GM12865 (cell line): ENCODE data around the gene SLC4A9.

Experiments used
- DNase-seq: peaks from one replicate; pipeline ENCODE4 v3.0.0; 2010; ENCODE audit warnings: low read depth
- H3K4me3 ChIP-seq: 2 replicates; pipeline ENCODE4 v1.5.1; 2011; ENCODE audit warnings: mild to moderate bottlenecking, low read depth, low read length, control low read depth
- CTCF ChIP-seq: IDR thresholded peaks from 2 replicates; pipeline ENCODE4 v1.5.1; 2011; ENCODE audit warnings: low read length, control low read depth, low read depth, inconsistent platforms; ENCODE audit not compliant: insufficient read depth; ENCODE audit errors: missing control alignments

Gene SLC4A9

GRCh38 chr5:140319833-140320232, 40.2 kb upstream of the SLC4A9 start:
- TF ChIP-seq CTCF = no peak
- no peak for DNase-seq
- H3K4me3 ChIP-seq = no peak overlapping the region

GRCh38 chr5:140321796-140322195, 38.2 kb upstream of the SLC4A9 start:
- DNase-seq = peak; percentile 51
- H3K4me3 ChIP-seq = no peak overlapping the region
- no peak for TF ChIP-seq CTCF

- peak; percentile 46 for DNase-seq
- H3K4me3 ChIP-seq = no peak overlapping the region
- TF ChIP-seq CTCF = no peak
These were observed 37.0 kb upstream of the SLC4A9 start for GRCh38 chr5:140322751-140323731.

- no peak overlapping the region for H3K4me3 ChIP-seq
- DNase-seq = no peak
- TF ChIP-seq CTCF = no peak
These were observed 35.9 kb upstream of the SLC4A9 start for GRCh38 chr5:140324041-140324600.

- no peak overlapping the region for H3K4me3 ChIP-seq
- TF ChIP-seq CTCF = no peak
- no peak for DNase-seq
These were observed 35.3 kb upstream of the SLC4A9 start for GRCh38 chr5:140324617-140325241.

GRCh38 chr5:140325486-140325885, 34.5 kb upstream of the SLC4A9 start:
- TF ChIP-seq CTCF = no peak
- DNase-seq = no peak
- no peak overlapping the region for H3K4me3 ChIP-seq
